SU-DHL-6 (cell line): ENCODE data around the gene CACNB2.

ENCODE experiments used
- H2AFZ ChIP-seq: fragments of 200-600 bp; sonication (generic); 2 replicates; pipeline ENCODE4 v1.6.1; 2014; ENCODE audit warnings: low read depth, mild to moderate bottlenecking, moderate library complexity, mixed read lengths, antibody characterized with exemption, low read length; ENCODE audit not compliant: severe bottlenecking
- H3F3A ChIP-seq: fragments of 200-600 bp; shearing (Covaris generic); 2 replicates; pipeline ENCODE4 v1.6.0; 2016; ENCODE audit warnings: antibody characterized with exemption, mild to moderate bottlenecking; ENCODE audit not compliant: insufficient read depth
- H3K27ac ChIP-seq: fragments of 200-600 bp; sonication (generic); 2 replicates; pipeline ENCODE4 v1.5.1; 2016; ENCODE audit warnings: low read depth, mild to moderate bottlenecking, low read length, moderate library complexity, mixed read lengths
- H3K27me3 ChIP-seq: fragments of 200-600 bp; sonication (generic), shearing (Covaris generic); 2 replicates; pipeline ENCODE4 v1.6.0; 2014; ENCODE audit warnings: mild to moderate bottlenecking, low read length
- H3K36me3 ChIP-seq: fragments of 200-600 bp; sonication (generic); 2 replicates; pipeline ENCODE4 v1.6.1; 2014; ENCODE audit warnings: mild to moderate bottlenecking, low read length, mixed read lengths
- H3K4me2 ChIP-seq: fragments of 300-600, 200-600 bp; shearing (Covaris generic), sonication (generic); 2 replicates; pipeline ENCODE4 v1.6.0; 2014; ENCODE audit warnings: low read length, low read depth, mild to moderate bottlenecking; ENCODE audit not compliant: poor library complexity, severe bottlenecking
- H3K4me3 ChIP-seq: fragments of 200-600 bp; sonication (generic); 2 replicates; pipeline ENCODE4 v1.5.1; 2014; ENCODE audit warnings: antibody characterized with exemption, low read length, mild to moderate bottlenecking, mixed read lengths; ENCODE audit not compliant: insufficient read depth, poor library complexity, severe bottlenecking
- H3K79me2 ChIP-seq: fragments of 200-600 bp; sonication (generic); 2 replicates; pipeline ENCODE4 v1.6.1; 2014; ENCODE audit warnings: mild to moderate bottlenecking, low read length, moderate library complexity; ENCODE audit not compliant: insufficient read depth
- H3K9ac ChIP-seq: fragments of 200-600 bp; sonication (generic); 2 replicates; pipeline ENCODE4 v1.7.0; 2014; ENCODE audit warnings: mild to moderate bottlenecking, low read length
- H3K9me2 ChIP-seq: fragments of 200-600 bp; sonication (generic); replicated peaks from 2 replicates; pipeline ENCODE4 v1.6.1; 2014; ENCODE audit warnings: low read length; ENCODE audit not compliant: insufficient read depth
- H3K9me3 ChIP-seq: fragments of 200-600 bp; sonication (generic); 2 replicates; pipeline ENCODE4 v1.6.1; 2014; ENCODE audit warnings: low read length, mixed read lengths; ENCODE audit not compliant: insufficient read depth
- H4K20me1 ChIP-seq: fragments of 200-600 bp; sonication (generic); 2 replicates; pipeline ENCODE4 v1.6.1; 2014; ENCODE audit warnings: low read depth, mild to moderate bottlenecking, antibody characterized with exemption, low read length, moderate library complexity, mixed read lengths
- EZH2phosphoT487 ChIP-seq: fragments of 200-600 bp; sonication (generic), shearing (Covaris generic); conservative IDR thresholded peaks from 2 replicates; pipeline ENCODE4 v1.6.1; 2018; ENCODE audit warnings: mild to moderate bottlenecking, antibody characterized with exemption, low read length, moderate library complexity, mixed read lengths
- TF ChIP-seq, protein P1 (sequence below): fragments of 200-600 bp; sonication (generic); IDR thresholded peaks from one replicate; pipeline ENCODE4 v1.5.1; 2017; ENCODE audit warnings: antibody characterized with exemption, mild to moderate bottlenecking, low read length, moderate library complexity; ENCODE audit not compliant: insufficient read depth, poor library complexity, severe bottlenecking

Gene CACNB2

DNA sequence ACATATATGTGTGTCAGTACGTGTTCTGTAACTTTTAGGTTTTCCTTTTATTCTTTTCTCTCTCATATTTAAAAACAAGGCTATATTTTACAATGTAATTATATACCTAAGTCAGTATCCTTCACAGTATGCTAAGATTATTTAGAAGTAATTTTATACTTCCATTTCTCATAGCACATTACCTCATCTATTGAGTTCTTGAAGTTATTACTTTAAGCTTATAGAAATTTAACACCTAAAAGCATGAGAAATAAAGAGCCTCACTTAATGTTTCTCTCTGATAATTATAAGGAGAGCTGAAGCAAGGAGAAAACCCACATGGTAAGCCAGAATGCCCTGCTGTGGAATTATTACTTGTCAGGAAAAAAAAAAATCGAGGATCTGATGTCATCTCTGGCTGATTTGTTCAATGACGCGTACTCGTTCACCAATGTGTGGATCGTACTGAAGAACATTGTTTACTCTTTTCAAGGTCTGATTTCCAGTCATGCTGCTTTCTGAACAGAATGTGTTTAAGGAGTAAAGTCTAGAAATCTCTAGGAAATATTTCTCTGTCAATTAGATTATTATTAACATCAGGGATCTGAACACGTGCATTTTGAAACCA is 21.9 kb downstream of the CACNB2 start:
- Histone ChIP-seq H2AFZ (no peak overlapping the region), H3K4me3 (no peak overlapping the region)

DNA sequence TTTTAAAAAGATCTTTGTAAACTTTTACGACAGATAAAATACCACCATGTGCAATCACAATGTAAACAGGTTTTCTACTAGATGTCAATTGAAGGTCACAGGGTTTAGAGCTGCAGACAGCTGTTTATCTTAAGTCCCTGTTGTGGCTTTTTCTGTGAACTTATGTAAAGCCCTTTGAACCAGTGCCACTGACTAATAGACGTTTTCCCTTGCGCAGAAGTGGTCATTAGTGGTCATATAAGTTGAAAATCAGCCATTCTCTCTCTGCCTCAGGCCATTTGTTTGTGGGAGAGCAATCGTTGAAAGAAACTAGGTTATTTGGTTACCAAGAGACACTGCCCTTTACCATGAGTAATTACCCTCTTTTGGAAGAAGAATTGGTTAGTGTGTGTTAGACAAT is 23.9 kb downstream of the CACNB2 start:
- Histone ChIP-seq H3K27me3 (no peaks in the 10 kb centered on the region), H3K4me3 (no peak overlapping the region), H3K9me2 (no peaks in the 10 kb centered on the region), H3K9ac (no peak overlapping the region), H4K20me1 (no peaks in the 10 kb centered on the region), H3K79me2 (no peaks in the 10 kb centered on the region), H3K27ac (no peak overlapping the region), H3F3A (no peaks in the 10 kb centered on the region), H3K4me2 (no peak overlapping the region), H3K36me3 (no peaks in the 10 kb centered on the region), H2AFZ (no peak overlapping the region), H3K9me3 (no peaks in the 10 kb centered on the region)
- TF ChIP-seq, protein P1, sequence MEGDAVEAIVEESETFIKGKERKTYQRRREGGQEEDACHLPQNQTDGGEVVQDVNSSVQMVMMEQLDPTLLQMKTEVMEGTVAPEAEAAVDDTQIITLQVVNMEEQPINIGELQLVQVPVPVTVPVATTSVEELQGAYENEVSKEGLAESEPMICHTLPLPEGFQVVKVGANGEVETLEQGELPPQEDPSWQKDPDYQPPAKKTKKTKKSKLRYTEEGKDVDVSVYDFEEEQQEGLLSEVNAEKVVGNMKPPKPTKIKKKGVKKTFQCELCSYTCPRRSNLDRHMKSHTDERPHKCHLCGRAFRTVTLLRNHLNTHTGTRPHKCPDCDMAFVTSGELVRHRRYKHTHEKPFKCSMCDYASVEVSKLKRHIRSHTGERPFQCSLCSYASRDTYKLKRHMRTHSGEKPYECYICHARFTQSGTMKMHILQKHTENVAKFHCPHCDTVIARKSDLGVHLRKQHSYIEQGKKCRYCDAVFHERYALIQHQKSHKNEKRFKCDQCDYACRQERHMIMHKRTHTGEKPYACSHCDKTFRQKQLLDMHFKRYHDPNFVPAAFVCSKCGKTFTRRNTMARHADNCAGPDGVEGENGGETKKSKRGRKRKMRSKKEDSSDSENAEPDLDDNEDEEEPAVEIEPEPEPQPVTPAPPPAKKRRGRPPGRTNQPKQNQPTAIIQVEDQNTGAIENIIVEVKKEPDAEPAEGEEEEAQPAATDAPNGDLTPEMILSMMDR = no peak
- TF ChIP-seq EZH2phosphoT487 = no peak

More for the DNA sequence above, 21.9 kb downstream of the CACNB2 start:
- no peaks in the 10 kb centered on the region for H3K79me2 ChIP-seq
- no peaks in the 10 kb centered on the region for H3F3A ChIP-seq
- TF ChIP-seq, protein P1 = no peak
- H4K20me1 ChIP-seq = no peaks in the 10 kb centered on the region
- H3K36me3 ChIP-seq = no peaks in the 10 kb centered on the region
- no peaks in the 10 kb centered on the region for H3K9me2 ChIP-seq
- no peak overlapping the region for H3K27ac ChIP-seq
- H3K9me3 ChIP-seq = no peaks in the 10 kb centered on the region
- H3K9ac ChIP-seq = no peak overlapping the region
- no peaks in the 10 kb centered on the region for H3K27me3 ChIP-seq
- H3K4me2 ChIP-seq = no peak overlapping the region

DNA sequence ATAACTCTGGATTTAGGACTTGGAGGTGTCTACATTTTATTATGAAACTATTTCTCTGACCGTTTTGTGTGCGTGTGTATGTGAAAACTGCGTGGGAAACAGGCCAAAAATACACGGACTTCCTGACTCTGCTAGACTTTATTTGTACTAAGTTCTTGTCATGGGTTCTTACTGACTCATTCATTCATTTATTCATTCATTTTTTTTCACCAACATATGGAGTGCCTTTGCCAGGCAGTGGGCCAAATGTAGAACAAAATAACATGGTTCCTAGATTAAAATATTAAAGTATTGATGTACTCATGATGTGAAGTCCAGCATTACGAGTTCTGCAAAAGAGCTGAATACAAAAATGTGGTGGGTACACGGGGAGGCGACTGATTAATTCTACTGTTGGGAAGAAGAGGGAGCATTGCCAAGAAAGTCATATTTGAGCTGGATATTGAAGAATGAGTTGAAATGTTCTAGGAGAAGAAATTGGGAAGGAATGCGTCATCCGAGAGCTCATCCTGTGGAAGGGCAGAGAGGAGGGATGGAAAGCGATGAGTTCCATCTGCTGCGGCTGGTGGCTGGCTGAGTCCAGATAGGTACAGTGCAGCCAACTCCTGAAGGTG is 24.6 kb downstream of the CACNB2 start:
- Histone ChIP-seq H3K9me3 (no peaks in the 10 kb centered on the region), H3K27me3 (no peaks in the 10 kb centered on the region), H3K79me2 (no peaks in the 10 kb centered on the region), H3K4me3 (no peak overlapping the region), H4K20me1 (no peaks in the 10 kb centered on the region), H3K27ac (no peak overlapping the region), H3K36me3 (no peaks in the 10 kb centered on the region), H3K9me2 (no peaks in the 10 kb centered on the region), H2AFZ (no peak overlapping the region), H3F3A (no peaks in the 10 kb centered on the region), H3K4me2 (no peak overlapping the region), H3K9ac (no peak overlapping the region)
- TF ChIP-seq EZH2phosphoT487 = no peak
- TF ChIP-seq, protein P1 = no peak
